OCI-LY3 (cell line): Measurements from ENCODE around the gene EYS.

ENCODE experiments used
- H2AFZ ChIP-seq: fragments of 200-600, 300-600 bp; shearing (Covaris generic); 2 replicates; pipeline ENCODE4 v1.6.0; 2014; ENCODE audit warnings: antibody characterized with exemption, low read depth, low read length
- H3K27ac ChIP-seq: fragments of 200-600, 300-600 bp; sonication (generic); 2 replicates; pipeline ENCODE4 v1.5.1; 2014; ENCODE audit warnings: mild to moderate bottlenecking, low read length, moderate library complexity, mixed read lengths
- H3K27me3 ChIP-seq: fragments of 200-600, 300-600 bp; sonication (generic); 2 replicates; pipeline ENCODE4 v1.6.1; 2014; ENCODE audit warnings: low read depth, low read length, mixed read lengths
- H3K36me3 ChIP-seq: fragments of 200-600, 300-600 bp; sonication (generic); replicated peaks from 2 replicates; pipeline ENCODE3; 2014; ENCODE audit warnings: low read depth, low read length, mixed read lengths
- H3K4me1 ChIP-seq: fragments of 300-600, 200-600 bp; sonication (generic); 2 replicates; pipeline ENCODE4 v1.6.1; 2014; ENCODE audit warnings: low read length, mixed read lengths
- H3K4me2 ChIP-seq: fragments of 200-600, 300-600 bp; sonication (generic); 2 replicates; pipeline ENCODE4 v1.6.1; 2014; ENCODE audit warnings: low read length, mixed read lengths
- H3K4me3 ChIP-seq: fragments of 300-600, 200-600 bp; sonication (generic); 2 replicates; pipeline ENCODE4 v1.5.1; 2014; ENCODE audit warnings: antibody characterized with exemption, mild to moderate bottlenecking, low read length, moderate library complexity
- H3K79me2 ChIP-seq: fragments of 300-600, 200-600 bp; shearing (Covaris generic); 2 replicates; pipeline ENCODE4 v1.6.1; 2014; ENCODE audit warnings: mild to moderate bottlenecking, low read length, mixed read lengths
- H3K9ac ChIP-seq: fragments of 300-600, 200-600 bp; shearing (Covaris generic); 2 replicates; pipeline ENCODE4 v1.6.0; 2014; ENCODE audit warnings: mild to moderate bottlenecking, low read length, moderate library complexity
- H3K9me3 ChIP-seq: fragments of 200-600, 300-600 bp; shearing (Covaris generic); 2 replicates; pipeline ENCODE4 v1.6.1; 2014; ENCODE audit warnings: low read length, mixed read lengths; ENCODE audit not compliant: insufficient read depth
- H4K20me1 ChIP-seq: fragments of 200-600, 300-600 bp; sonication (generic); 2 replicates; pipeline ENCODE4 v1.6.1; 2016; ENCODE audit warnings: low read length, mixed read lengths; ENCODE audit not compliant: insufficient read depth
- EZH2phosphoT487 ChIP-seq: fragments of 200-600 bp; shearing (Covaris generic); IDR thresholded peaks from 2 replicates; pipeline ENCODE4 v1.6.1; 2018; ENCODE audit warnings: antibody characterized with exemption, mixed run types, low read depth
- TF ChIP-seq, protein P1 (sequence below): fragments of 200-600, 300-600 bp; sonication (generic); IDR thresholded peaks from 2 replicates; pipeline ENCODE4 v1.5.1; 2014; ENCODE audit warnings: antibody characterized with exemption, low read length, low read depth

Gene EYS

GRCh38 chr6:63805808-63806572 lies 1901.0 kb downstream of the EYS start:
- Histone ChIP-seq H3K27me3 (no peaks in the 10 kb centered on the region), H3K27ac (no peak overlapping the region), H3K9me3 (no peaks in the 10 kb centered on the region), H3K9ac (no peak overlapping the region), H4K20me1 (no peaks in the 10 kb centered on the region), H2AFZ (peak overlapping the region; percentile 68; the same call in 1 of the 2 replicates), H3K36me3 (no peaks in the 10 kb centered on the region), H3K4me1 (peaks cover 6% of the 10 kb centered on the region), H3K4me3 (no peak overlapping the region), H3K4me2 (peak overlapping the region; percentile 13; the same call in 1 of the 2 replicates), H3K79me2 (no peaks in the 10 kb centered on the region)
- TF ChIP-seq, protein P1, sequence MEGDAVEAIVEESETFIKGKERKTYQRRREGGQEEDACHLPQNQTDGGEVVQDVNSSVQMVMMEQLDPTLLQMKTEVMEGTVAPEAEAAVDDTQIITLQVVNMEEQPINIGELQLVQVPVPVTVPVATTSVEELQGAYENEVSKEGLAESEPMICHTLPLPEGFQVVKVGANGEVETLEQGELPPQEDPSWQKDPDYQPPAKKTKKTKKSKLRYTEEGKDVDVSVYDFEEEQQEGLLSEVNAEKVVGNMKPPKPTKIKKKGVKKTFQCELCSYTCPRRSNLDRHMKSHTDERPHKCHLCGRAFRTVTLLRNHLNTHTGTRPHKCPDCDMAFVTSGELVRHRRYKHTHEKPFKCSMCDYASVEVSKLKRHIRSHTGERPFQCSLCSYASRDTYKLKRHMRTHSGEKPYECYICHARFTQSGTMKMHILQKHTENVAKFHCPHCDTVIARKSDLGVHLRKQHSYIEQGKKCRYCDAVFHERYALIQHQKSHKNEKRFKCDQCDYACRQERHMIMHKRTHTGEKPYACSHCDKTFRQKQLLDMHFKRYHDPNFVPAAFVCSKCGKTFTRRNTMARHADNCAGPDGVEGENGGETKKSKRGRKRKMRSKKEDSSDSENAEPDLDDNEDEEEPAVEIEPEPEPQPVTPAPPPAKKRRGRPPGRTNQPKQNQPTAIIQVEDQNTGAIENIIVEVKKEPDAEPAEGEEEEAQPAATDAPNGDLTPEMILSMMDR, result no peak
- no peak for TF ChIP-seq EZH2phosphoT487

DNA sequence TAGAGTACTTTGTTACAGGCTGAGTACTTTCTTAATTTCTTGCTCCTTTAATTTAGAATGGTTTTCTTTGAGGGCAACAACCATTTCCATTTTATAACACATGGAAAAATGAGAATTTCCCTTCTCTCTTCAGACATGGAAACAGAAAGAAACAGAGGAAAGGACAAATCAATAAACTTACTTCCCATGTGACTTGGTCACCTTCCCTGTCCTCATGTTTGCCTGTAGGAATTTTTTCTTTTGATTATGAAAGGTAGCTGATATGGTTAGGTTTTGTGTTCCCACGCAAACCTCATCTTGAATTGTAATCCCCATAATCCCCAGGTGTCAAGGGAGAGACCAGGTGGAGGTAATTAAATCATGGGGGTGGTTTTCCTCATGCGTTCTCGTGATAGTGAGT lies 1901.7 kb downstream of the EYS start:
- Histone ChIP-seq H3K79me2 (no peaks in the 10 kb centered on the region), H3K9ac (no peak overlapping the region), H3K4me2 (no peak overlapping the region), H3K27ac (no peak overlapping the region), H3K27me3 (no peaks in the 10 kb centered on the region), H3K4me1 (peaks cover 6% of the 10 kb centered on the region), H3K4me3 (no peak overlapping the region), H3K36me3 (no peaks in the 10 kb centered on the region), H4K20me1 (no peaks in the 10 kb centered on the region), H2AFZ (no peak overlapping the region), H3K9me3 (no peaks in the 10 kb centered on the region)
- TF ChIP-seq, protein P1, result no peak

DNA sequence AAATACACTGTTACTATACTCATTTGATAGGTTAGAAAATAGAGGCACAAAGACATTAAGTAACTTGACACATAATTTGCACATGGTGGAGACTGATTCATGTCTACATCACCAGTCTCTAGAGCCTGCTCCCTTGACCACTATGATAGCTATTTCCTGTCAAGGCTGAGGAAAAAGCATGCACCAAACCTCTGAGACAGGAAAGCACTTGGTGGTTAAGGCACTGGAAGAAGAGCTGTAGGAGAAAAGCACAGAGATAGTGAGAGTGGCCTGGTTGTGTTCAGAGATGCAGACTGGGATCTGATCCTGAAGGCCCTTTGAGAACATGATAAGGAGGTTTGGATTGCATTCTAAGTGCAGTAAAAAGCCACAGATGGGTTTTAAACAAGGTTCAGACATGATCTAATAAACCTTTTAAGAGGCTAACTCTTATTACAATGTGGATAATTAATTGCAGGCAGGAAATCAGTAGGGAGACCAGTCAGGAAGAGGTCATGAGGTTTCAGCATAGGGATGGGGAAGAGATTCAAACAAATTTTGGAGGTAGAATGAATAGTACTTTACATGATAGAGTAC lies 1902.6 kb downstream of the EYS start:
- Histone ChIP-seq H3K79me2 (no peaks in the 10 kb centered on the region), H3K4me1 (peaks cover 14% of the 10 kb centered on the region), H3K9me3 (no peaks in the 10 kb centered on the region), H3K27ac (no peak overlapping the region), H3K4me2 (no peak overlapping the region), H4K20me1 (no peaks in the 10 kb centered on the region), H3K4me3 (no peak overlapping the region), H3K36me3 (no peaks in the 10 kb centered on the region), H3K9ac (no peak overlapping the region), H2AFZ (no peak overlapping the region), H3K27me3 (no peaks in the 10 kb centered on the region)
- no peak for TF ChIP-seq EZH2phosphoT487
- TF ChIP-seq, protein P1, result no peak

GRCh38 chr6:63803371-63803770 lies 1903.7 kb downstream of the EYS start:
- no peak for TF ChIP-seq EZH2phosphoT487
- TF ChIP-seq, protein P1, result no peak
- Histone ChIP-seq H4K20me1 (no peaks in the 10 kb centered on the region), H3K27ac (no peak overlapping the region), H3K27me3 (no peaks in the 10 kb centered on the region), H3K36me3 (no peaks in the 10 kb centered on the region), H3K79me2 (no peaks in the 10 kb centered on the region), H3K9me3 (no peaks in the 10 kb centered on the region), H3K4me2 (no peak overlapping the region), H3K4me1 (peaks cover 14% of the 10 kb centered on the region), H3K9ac (no peak overlapping the region), H2AFZ (no peak overlapping the region), H3K4me3 (no peak overlapping the region)
